ENCODE data around the gene APOL1.

DNA sequence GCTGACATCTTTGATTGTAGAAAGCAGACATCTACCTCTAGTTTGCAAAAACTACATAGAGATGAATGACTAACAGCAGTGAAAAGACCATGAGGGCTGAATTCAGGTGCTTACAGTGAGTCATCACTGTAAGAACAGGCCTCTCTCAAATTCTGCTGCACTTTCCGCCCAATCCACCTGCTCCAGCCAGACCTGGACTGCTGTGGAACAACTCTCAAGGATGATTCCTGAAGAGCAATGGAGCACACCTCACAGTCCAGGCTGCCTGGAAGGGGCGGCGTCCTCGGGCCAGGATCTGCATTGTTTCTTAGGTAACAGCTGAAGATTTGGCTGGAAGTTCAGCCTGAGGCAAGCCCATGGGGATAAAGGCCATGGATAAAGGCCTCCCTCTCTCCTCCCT, 28.7 kb upstream of the APOL1 start:
- TF ChIP-seq, protein P1, sequence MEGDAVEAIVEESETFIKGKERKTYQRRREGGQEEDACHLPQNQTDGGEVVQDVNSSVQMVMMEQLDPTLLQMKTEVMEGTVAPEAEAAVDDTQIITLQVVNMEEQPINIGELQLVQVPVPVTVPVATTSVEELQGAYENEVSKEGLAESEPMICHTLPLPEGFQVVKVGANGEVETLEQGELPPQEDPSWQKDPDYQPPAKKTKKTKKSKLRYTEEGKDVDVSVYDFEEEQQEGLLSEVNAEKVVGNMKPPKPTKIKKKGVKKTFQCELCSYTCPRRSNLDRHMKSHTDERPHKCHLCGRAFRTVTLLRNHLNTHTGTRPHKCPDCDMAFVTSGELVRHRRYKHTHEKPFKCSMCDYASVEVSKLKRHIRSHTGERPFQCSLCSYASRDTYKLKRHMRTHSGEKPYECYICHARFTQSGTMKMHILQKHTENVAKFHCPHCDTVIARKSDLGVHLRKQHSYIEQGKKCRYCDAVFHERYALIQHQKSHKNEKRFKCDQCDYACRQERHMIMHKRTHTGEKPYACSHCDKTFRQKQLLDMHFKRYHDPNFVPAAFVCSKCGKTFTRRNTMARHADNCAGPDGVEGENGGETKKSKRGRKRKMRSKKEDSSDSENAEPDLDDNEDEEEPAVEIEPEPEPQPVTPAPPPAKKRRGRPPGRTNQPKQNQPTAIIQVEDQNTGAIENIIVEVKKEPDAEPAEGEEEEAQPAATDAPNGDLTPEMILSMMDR (IDR thresholded peaks at IDR 0.05): no peak
- TF ChIP-seq POLR2A (IDR thresholded peaks at IDR 0.05): no peak

Measured in testis (tissue), 2 donors.